B cell (primary cell): Measurements from ENCODE around the gene CD274. TPM values are rescaled to one million over a fixed set of nuclear protein-coding genes. Genes with fewer than 3 reads are reported as not detected.

Experiments
- ATAC-seq: fragments of 200-7000 bp; cut with Tn5 transposase; one replicate; pipeline ENCODE4 v1.10.0; 2021; ENCODE audit warnings: low read depth, mild to moderate bottlenecking, moderate number of reproducible peaks, moderate library complexity
- CTCF ChIA-PET: fragments of 350-600 bp; sonication (Branson Sonifier 250); formaldehyde crosslinking; loops from one replicate; lab custom pipeline; 2021; ENCODE audit warnings: antibody characterized with exemption, inconsistent platforms; lab: Charles Lee
- POLR2A ChIA-PET: fragments of 350-600 bp; sonication (Branson Sonifier 250); formaldehyde crosslinking; loops from one replicate; lab custom pipeline; 2021; ENCODE audit warnings: antibody characterized with exemption; lab: Charles Lee
- DNase-seq: peaks from one replicate; pipeline ENCODE4 v3.0.0; 2013
- H2AFZ ChIP-seq: 2 replicates; pipeline ENCODE4 v1.6.1; 2012; ENCODE audit warnings: mild to moderate bottlenecking, low read depth, low read length; ENCODE audit not compliant: insufficient read depth, poor library complexity, severe bottlenecking
- H3K27ac ChIP-seq, 2 donors: 1 replicate in 1 of 2; 2 replicates in 1 of 2; pipeline ENCODE4 v1.5.1; 2012 to 2013; ENCODE audit warnings: low read length in 2 of 2, mild to moderate bottlenecking in 2 of 2, moderate library complexity in 1 of 2
- H3K27me3 ChIP-seq, 4 experiments: fragments of 200-600 bp in 1 of 4; sonication (generic) in 1 of 4; replicated peaks in 1 of 4; 1 replicate in 2 of 4; 2 replicates in 2 of 4; pipeline versions ENCODE4 v1.6.1 to v1.7.0; 2013 to 2016; ENCODE audit warnings: low read length in 3 of 4, mild to moderate bottlenecking in 2 of 4, mixed read lengths in 1 of 4, moderate library complexity in 1 of 4; ENCODE audit not compliant: insufficient read depth in 4 of 4, control insufficient read depth in 3 of 4; ENCODE audit errors: control extremely low read depth in 1 of 4
- H3K36me3 ChIP-seq, 2 experiments: replicated peaks in 1 of 2; 1 replicate in 1 of 2; 2 replicates in 1 of 2; pipeline versions ENCODE4 v1.6.1 to v1.7.1; 2013; ENCODE audit warnings: low read length in 1 of 2; ENCODE audit not compliant: insufficient read depth in 2 of 2, control insufficient read depth in 1 of 2; ENCODE audit errors: control extremely low read depth in 1 of 2, extremely low read depth in 1 of 2
- H3K4me1 ChIP-seq, 2 donors: fragments of 200-600 bp in 1 of 2; sonication (generic) in 1 of 2; 1 replicate in 1 of 2; 2 replicates in 1 of 2; pipeline versions ENCODE4 v1.5.1 to v1.6.1; 2013 to 2017; ENCODE audit warnings: low read length in 2 of 2; ENCODE audit not compliant: control insufficient read depth in 2 of 2, insufficient read depth in 2 of 2
- H3K4me2 ChIP-seq: replicated peaks from 2 replicates; pipeline ENCODE3; 2012; ENCODE audit warnings: mild to moderate bottlenecking, low read depth, low read length; ENCODE audit not compliant: poor library complexity, severe bottlenecking
- H3K4me3 ChIP-seq, 5 experiments: fragments of 200-600 bp in 1 of 5; sonication (generic) in 1 of 5; 1 replicate in 3 of 5; 2 replicates in 2 of 5; pipeline versions ENCODE4 v1.5.1 to v1.7.0; 2011 to 2016; ENCODE audit warnings: low read length in 4 of 5, mild to moderate bottlenecking in 4 of 5, low read depth in 2 of 5, control low read depth in 1 of 5, moderate library complexity in 1 of 5; ENCODE audit not compliant: insufficient read depth in 1 of 5; ENCODE audit errors: control extremely low read depth in 1 of 5, extremely low read depth in 1 of 5
- H3K79me2 ChIP-seq: fragments of 200-600 bp; sonication (generic); one replicate; pipeline ENCODE4 v1.6.0; 2016; ENCODE audit warnings: low read length; ENCODE audit not compliant: control insufficient read depth, insufficient read depth
- H3K9ac ChIP-seq: fragments of 200-600 bp; sonication (generic); 2 replicates; pipeline ENCODE4 v1.6.1; 2017; ENCODE audit warnings: mild to moderate bottlenecking, low read length, moderate library complexity
- H3K9me3 ChIP-seq, 3 donors: one replicate each; pipeline versions ENCODE4 v1.6.1 to v1.7.1; 2013; ENCODE audit warnings: low read length in 2 of 3; ENCODE audit not compliant: control insufficient read depth in 2 of 3, insufficient read depth in 1 of 3; ENCODE audit errors: control extremely low read depth in 1 of 3
- H4K20me1 ChIP-seq: 2 replicates; pipeline ENCODE4 v1.6.0; 2012; ENCODE audit warnings: mild to moderate bottlenecking, low read length; ENCODE audit not compliant: insufficient read depth, control insufficient read depth, poor library complexity, severe bottlenecking
- H3K27ac Mint-ChIP-seq: one replicate; pipeline ENCODE4 v1.8.0; 2021; ENCODE audit warnings: mixed read lengths
- H3K27me3 Mint-ChIP-seq: one replicate; pipeline ENCODE4 v1.8.0; 2021; ENCODE audit warnings: mixed read lengths
- H3K4me1 Mint-ChIP-seq: one replicate; pipeline ENCODE4 v1.8.0; 2021; ENCODE audit warnings: mixed read lengths
- H3K4me3 Mint-ChIP-seq: one replicate; pipeline ENCODE4 v1.8.0; 2021; ENCODE audit warnings: mixed read lengths
- H3K9me3 Mint-ChIP-seq: one replicate; pipeline ENCODE4 v1.8.0; 2022; ENCODE audit warnings: mixed read lengths; ENCODE audit not compliant: insufficient read depth
- CTCF ChIP-seq: fragments of 200-600 bp; IDR thresholded peaks from one replicate; pipeline ENCODE4 v1.8.0; 2022; ENCODE audit warnings: antibody characterized with exemption, mild to moderate bottlenecking
- EZH2 ChIP-seq: IDR thresholded peaks from 2 replicates; pipeline ENCODE4 v1.6.1; 2012; ENCODE audit warnings: borderline replicate concordance, low read depth, mild to moderate bottlenecking, moderate library complexity, low read length; ENCODE audit not compliant: insufficient read depth, poor library complexity, severe bottlenecking
- WGBS: methylation state at CpG from one replicate; pipeline ENCODE4 v1.1.5; 2013; ENCODE audit warnings: missing lambda C conversion rate; ENCODE audit not compliant: insufficient coverage; 5-methylcytosine and 5-hydroxymethylcytosine counted together
- intact Hi-C: fragments of 100-400 bp; cut with micrococcal nuclease; formaldehyde crosslinking; loops from one replicate; pipeline ENCODE4 v1.10.0; 2022
- polyA plus RNA-seq: library from polyadenylated mRNA; depleted of rRNA; stranded (reverse); fragments of >200 nt; gene quantifications from 2 replicates; pipeline ENCODE4 v1.2.3, GENCODE V29; 2012
- total RNA-seq, 2 donors: library from RNA; stranded (reverse); fragments of 120-200 nt in 1 of 2; gene quantifications; 1 replicate in 1 of 2; 2 replicates in 1 of 2; pipeline versions ENCODE4 v1.2.3 to v1.2.4, GENCODE V29; 2013 to 2022

CD274 gene
- total and polyA plus RNA-seq, 2 donors (not counting 1 experiment from before 2014, with no cell fraction given), result 1.4 to 7.0 TPM

- Histone ChIP-seq H3K79me2 (no peaks in the 10 kb centered on the region), H4K20me1 (no peaks in the 10 kb centered on the region), H3K27ac (no peak overlapping the region), H3K9me3 (no peaks in the 10 kb centered on the region), H2AFZ (no peak overlapping the region), H3K4me3 (no peak overlapping the region), H3K4me2 (no peak overlapping the region), H3K9ac (no peak overlapping the region), H3K36me3 (no peaks in the 10 kb centered on the region), H3K4me1 (peaks cover under 1 to 1% of the 10 kb centered on the region in 2 donors), H3K27me3 (no peaks in the 10 kb centered on the region)
- intact Hi-C loops, result no loop called here
- Mint-ChIP-seq H3K27me3 (no peaks in the 10 kb centered on the region), H3K4me1 (peaks cover 5% of the 10 kb centered on the region), H3K9me3 (no peaks in the 10 kb centered on the region), H3K27ac (no peak overlapping the region), H3K4me3 (no peak overlapping the region)
- DNase-seq, result no peak
- ATAC-seq, result no peak
- ChIA-PET POLR2A (no interaction called here), CTCF (no interaction called here)
- TF ChIP-seq CTCF (no peak), EZH2 (no peak)
- 87% methylated on average over 5 of the region's 9 CpGs for WGBS
Observed at GRCh38 chr9:5488221-5489008, 38.1 kb downstream of the CD274 start.

- Histone ChIP-seq H3K79me2 (no peaks in the 10 kb centered on the region), H3K4me3 (no peak overlapping the region), H3K9me3 (no peaks in the 10 kb centered on the region), H3K4me2 (no peak overlapping the region), H3K27ac (no peak overlapping the region), H3K27me3 (no peaks in the 10 kb centered on the region), H2AFZ (no peak overlapping the region), H3K9ac (no peak overlapping the region), H4K20me1 (no peaks in the 10 kb centered on the region), H3K4me1 (peaks cover 9 to 12% of the 10 kb centered on the region in 2 donors), H3K36me3 (no peaks in the 10 kb centered on the region)
- ChIA-PET CTCF (no interaction called here), POLR2A (no interaction called here)
- no peak overlapping the region for H3K4me3 Mint-ChIP-seq
- WGBS, result 76% methylated on average over 6 of the region's 9 CpGs
- no peak overlapping the region for H3K27ac Mint-ChIP-seq
- peaks cover 2% of the 10 kb centered on the region for H3K9me3 Mint-ChIP-seq
- peaks cover 18% of the 10 kb centered on the region for H3K4me1 Mint-ChIP-seq
- DNase-seq (no peak), ATAC-seq (no peak)
- no peaks in the 10 kb centered on the region for H3K27me3 Mint-ChIP-seq
- intact Hi-C loops, result no loop called here
- no peak for TF ChIP-seq EZH2
- no peak for TF ChIP-seq CTCF
Observed at GRCh38 chr9:5489630-5490490, 39.5 kb downstream of the CD274 start.
